Epidermal melanocyte (primary cell): ENCODE data around the gene SLC39A7.
A peak's percentile ranks its signal among the peaks of the same experiment; 100 is the strongest.

Source experiments
- DNase-seq: peaks from one replicate; pipeline ENCODE4 v3.0.0; 2011; ENCODE audit warnings: low spot score; ENCODE audit not compliant: insufficient read length

Gene SLC39A7

DNA sequence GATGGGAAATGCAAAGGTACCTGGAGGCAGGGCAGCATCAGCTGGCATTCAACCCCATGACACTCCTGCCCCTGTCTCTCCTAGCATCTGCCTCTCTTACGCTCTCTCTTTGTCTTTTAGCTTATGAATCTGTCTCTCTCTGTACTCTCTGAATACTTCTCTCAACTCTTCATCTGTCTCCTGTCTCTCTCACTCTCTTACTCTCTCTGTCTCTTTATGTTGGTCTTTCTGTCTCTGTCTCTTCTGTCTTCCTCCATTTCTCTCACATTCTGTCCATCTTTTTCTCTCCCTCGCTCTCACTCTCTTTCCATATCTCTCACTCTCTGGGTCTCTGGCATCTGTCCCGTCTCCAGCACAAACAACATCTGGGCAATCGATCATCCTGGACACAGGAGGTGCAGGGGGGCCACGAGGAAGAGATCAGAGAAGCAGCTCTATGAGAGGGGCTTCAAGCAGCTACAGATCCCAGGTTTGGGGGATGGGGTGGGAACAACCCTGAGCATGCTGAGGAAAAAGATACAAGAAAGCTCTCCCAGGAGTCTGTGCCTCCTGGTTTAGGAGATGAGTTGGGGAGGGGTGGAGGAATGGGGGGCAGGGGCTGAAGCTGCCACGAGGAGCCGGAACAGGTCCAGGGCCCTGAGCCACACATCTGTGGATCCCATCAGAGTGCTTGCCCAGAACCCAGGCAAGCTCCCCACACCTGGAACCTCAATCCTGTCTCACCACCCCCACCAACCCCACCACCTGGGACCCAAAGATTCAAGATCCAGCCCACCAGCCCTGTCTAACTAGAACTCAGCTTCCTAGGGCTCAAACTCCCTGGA is 10.8 kb upstream of the SLC39A7 start:
- no peak for DNase-seq

DNA sequence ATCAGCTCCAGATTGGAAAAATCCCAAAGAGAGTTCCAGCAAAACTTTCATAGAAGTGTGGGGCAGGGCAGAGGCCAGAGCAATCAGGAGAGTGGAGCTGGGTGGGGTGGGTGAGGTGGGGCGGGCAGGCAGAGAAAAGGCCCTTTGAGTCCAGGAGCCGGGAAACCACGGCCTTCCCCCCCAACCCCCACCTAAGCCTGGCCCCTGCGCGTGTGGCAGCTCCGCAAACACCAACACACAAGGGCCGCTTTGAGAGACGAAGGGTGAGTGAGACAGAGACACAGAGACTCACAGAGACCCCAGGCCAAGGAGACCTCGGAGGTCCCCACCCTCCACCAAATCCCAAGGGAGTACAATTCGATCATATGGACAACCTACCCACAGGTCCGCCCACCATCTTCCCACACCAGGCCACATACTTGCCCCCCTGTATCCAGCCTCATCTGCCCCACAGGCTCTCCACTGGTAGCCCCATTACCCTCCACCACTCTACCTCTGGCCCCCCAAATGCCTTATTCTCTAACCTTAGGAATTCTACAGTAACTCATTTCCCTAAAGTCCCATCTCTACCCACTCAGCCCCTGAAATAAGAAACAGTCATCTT is 10.1 kb upstream of the SLC39A7 start:
- no peak for DNase-seq

DNA sequence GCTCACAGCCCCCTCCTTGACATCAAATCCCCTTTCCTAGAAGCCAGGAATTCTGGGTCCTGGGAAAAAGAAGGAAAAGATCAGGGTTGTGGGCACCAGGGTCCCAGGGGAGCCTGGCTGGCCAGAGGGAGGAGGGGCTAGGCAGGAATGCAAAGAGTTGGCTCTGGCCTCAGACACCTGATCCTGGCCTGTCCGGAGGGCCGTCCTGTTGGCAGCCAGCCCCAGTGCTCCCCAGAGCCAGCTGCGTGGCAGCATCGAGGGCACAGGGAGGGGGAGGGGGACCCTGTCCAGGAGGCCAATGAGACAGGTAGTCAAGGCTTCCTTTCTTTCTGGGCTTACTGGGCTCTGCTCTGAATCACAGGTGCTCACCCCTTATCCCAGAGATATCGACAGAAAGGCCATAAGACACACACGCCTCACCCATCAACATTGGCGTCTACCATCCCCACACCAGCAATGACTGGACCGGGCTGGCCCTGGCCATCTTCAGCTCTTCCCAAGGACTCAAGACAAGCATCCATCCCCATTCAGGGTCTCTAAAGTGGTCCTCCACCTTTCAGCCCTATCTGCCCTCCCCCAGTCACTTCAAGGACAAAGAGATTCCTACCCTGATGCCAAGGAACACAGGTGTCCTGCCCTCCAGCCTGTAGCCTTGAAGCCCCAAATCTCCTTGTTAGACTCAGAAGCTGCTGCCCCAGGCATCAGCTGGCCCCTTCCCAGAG is 9.1 kb upstream of the SLC39A7 start:
- no peak for DNase-seq

DNA sequence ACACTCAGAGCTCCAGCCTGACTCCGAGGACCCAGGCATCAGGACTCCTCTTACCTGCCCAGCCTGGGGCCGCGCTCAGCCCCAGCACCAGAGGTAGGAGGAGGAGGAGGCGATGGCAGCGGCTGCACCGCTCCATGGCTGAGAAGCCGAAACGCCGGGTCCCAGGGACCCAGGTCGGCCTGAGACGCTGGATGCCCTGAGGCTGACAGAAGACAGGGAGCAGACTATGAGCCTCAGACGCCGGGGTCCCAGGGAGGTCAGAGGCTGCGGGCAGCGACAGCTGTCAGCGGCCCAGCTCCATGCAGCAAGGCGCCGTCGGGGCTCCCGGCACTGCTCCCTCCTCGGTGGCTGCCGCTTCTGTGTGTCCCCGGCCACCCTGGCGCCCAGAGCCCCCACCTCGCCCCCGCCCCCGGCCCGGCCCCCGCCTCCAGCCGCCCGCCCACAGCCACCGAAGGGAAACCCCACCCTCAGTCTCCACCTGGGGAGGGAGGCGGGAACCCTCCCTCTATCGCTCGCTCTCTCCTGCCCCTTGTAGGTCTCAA is 8.5 kb upstream of the SLC39A7 start, which contains the start of gene COL11A2:
Gene COL11A2 (minus strand): TSS at position 363 of the 542 bp plus-strand sequence. CDS start 227 bp downstream, at position 136.
- DNase-seq, result no peak

DNA sequence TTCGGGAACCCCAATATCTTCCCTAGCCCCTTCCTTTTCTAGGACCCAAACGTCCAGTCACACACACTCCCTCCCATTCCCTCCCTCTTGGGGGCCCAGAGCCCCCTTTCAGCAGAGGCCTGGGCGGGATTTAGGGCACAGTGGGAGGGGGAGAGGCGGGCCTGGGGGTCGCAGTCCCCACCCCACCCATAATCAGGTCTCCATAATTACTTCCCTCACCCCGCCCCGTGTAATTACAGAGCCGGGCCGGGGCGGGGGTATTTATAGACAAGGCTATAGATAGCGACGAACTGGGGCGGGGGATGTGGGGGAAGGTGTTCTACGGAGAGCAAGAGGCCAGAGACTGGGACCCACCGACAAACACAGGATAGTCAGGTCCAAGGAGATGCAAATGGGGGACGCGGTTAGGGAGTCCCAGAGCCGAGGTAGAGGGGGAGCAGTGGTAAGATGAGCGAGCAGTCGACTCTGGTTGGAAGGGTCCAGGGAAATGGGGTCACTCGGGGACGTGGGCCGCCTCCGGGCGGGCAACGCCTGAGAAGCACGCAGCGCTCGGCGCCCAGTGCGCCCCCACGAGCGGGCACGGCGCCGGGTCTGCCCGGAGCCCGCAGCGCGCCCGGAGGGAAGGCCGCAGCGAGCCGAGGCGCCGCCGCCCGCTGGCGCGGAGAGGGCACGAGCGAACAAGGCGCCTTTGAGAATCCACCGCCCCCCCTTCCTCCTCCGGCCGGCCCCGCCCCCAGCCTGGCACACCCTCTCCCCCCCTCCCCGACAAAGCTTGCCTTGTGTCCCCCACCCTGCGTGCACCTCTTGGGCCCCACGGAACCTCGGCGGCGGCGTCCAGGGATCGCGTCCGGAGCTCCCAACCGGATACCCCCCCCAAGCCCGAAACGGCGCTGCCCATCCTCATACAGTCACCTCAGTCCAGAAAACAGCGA is 7.7 kb upstream of the SLC39A7 start:
- DNase-seq, result peak; percentile 78

DNA sequence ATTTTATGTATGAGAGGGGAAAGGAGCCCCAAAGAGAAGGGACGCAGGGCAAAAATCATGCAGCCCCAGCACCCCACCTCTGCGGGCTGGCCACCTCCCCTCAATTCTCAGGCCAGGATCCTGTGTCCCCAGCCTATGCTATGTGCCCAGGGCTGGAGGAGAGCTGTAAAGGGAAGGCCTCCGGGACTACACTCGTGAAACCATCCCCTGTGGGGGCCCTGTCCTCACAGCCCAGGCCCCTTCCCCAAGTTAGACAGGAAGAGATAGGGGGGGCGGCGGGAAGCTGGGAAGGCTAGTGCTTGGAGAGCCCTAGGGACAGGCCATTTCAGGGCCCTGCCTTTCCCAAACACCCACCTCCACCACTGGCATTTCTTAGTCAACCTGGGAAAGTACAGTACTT is 7.0 kb upstream of the SLC39A7 start:
- DNase-seq, result no peak

DNA sequence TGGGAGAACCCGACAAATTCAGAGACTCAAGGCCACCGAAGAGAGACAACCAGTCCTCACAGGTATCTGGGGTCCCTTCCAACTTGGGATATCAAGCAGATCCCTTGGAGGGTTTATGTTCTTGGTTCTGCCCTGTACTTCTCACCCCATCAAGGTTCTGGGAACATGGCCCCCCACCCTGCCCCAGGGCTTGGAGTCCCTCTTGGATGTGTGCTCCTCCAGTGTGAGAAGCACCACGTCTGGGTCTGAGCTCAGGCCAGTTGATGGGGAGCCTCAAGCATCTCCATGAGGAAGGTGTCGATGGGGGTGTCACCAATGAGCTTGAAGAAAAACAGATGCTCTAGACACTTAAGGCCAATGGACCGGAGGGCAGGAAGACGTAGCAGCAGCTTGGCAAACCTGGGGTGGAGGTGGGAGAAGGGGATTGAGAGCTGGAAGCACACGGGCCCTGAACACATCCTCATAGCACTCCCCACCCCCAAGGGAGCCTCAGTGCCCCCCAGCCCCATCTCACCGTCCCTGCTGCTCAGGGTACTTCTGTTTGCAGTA is 6.2 kb upstream of the SLC39A7 start:
- no peak for DNase-seq

DNA sequence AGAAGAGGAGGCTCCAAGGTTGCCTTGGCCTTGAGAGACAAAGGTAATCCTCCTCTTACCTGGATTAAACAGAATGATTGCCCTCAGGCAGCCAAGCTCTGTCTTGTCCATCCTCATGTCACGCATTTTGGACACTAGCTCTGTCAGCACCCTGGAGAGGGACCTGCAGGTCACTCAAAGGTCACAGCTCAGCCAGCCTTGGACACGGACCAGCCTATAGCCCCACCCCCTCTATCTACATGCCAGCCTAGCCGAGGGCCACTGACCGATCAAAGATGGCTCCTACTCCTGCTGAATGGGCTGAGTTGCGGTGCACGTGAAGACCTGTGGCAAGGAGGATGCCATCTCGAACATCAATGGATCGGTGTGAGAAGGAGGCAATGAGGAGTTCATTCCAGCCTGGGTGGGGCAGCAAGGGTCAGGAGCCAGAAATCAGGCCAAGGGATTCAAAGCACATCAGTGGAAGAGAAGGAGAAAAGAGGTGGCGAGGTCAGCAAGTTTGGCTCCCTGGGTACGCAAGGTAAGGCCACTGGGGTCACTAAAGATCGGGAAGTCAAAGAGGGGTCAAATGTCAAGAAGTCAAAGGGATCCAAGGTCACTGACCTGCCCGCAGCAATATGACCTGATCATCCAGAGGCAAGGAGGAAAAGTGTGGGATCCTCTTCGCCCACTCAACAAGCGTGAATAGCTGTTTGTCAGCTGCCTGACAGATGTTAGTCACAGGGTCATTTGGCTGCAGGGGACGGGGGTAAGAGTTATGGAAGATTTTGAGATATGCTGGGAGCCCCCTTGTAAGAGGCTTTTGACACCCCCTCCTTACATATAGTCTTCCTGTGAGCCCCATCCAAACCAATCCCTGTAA is 5.1 kb upstream of the SLC39A7 start:
- DNase-seq, result no peak

DNA sequence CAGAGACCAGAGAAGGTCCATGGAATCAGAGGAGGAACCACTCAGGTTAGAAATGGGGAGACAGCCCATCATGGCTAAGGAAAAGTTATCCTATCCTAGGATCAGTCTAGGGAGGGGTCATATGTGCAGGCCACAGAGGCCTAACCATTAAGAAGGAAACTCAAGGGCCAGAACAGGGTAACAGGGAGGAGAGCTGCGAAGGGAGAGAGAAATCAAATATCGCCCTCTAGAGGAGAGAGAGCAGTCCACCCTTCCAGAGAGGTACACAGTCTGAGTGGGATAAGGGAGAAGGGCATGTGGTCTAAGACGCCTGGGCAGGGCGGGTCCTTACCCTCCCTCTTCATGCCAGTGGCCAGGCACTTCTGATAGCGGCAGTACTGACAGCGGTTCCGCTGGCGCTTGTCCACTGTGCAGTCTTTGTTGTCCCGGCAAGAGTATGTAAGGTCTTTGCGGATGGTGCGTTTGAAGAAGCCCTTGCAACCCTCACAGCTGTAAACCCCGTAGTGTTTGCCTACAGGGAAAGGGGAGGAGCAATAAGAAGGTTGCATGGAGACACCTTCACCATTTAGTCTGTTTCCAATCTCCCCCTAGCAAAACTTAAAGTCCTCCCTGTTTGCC is 3.1 kb upstream of the SLC39A7 start:
- DNase-seq, result peak; percentile 81

DNA sequence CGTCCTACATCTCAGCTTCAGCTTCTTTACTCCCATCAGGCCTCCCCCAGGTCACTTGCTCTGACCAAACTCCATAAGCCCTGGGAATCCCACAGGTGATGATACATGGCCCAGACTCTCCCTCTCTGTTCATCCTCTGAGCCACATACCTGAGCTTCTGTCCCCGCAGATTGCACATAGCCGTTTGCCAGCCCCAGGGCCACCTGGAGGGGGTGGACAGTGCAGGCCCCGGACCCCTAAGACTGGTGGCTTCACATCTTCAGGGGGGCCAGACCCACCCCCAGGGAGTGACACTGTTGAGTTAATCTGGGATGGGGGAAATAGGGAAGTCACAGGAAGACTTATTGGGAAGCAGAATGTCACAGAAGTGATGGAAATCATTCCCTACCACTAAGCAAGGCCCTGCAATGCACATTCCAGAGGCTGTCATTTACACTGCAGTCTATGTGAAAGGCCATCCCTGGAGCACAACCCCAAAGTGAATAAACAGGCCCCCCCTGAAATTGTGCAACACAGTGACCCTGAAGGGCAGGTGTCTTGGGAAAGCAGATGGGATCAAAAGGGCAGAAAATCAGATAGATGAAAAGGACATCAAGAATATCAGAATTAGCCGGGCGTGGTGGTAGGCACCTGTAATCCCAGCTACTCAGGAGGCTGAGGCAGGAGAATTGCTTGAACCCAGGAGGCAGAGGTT is 2.4 kb upstream of the SLC39A7 start:
- DNase-seq, result no peak

DNA sequence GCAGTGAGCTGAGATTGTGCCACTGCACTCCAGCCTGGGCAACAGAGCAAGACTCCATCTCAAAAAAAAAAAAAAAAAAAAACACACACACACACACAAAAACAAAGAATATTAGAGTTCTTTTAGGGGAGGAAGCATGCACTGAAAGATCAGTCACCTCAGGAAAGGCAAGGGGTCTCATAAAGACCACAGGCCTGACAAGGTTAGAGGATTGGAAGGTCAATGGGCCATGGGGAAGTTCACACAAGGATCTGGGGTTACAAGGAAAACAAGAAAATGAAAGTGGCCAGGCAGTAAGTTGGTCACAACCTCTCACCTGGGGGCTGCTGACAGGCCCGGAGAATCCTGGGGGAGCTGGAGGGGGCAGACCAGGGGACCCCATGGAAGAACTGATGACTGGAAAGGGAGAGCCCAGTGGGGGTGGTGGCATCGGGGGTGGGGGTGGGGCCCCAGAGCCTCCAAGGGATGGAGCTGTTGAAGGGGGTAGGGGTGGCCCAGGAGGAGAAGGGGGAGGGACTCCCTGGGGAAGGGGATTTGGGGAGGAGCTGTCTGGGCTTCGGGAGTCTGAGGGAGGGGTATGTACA is 1.7 kb upstream of the SLC39A7 start:
- DNase-seq, result no peak

DNA sequence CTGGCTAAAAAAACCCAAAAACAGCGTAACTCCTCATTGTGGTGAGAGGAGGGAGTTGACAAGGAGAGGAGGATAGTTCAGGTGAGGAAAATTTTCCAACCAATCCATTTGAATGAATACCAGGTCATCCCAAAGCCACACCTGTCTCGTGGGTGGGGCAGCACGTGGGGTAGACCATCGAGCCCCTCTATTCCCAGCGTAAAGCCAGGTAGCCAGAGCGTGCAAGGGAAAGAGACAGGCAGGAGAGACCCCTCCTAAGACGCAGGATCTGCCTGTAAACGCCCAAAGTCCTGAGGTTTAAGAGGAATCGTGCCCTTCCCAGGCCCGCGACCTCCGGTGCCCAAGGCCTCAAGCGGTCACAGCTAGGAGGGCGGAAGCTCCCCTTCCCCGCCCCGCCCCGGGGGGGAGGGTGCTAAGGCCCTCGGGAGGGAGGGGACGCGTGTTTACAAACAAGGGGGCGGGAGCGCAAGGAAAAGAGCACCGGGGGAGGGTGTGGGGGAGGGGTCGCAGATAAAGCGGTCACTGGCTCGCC is 914 bp upstream of the SLC39A7 start:
- peak; percentile 55 for DNase-seq

DNA sequence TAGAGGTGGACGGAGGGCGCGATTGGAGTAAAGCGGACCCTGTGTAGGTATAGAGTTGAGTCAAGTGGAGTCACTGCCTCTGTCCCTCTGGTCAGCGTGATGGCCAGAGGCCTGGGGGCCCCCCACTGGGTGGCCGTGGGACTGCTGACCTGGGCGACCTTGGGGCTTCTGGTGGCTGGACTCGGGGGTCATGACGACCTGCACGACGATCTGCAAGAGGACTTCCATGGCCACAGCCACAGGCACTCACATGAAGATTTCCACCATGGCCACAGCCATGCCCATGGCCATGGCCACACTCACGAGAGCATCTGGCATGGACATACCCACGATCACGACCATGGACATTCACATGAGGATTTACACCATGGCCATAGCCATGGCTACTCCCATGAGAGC is 479 bp downstream of the SLC39A7 start:
- no peak for DNase-seq

DNA sequence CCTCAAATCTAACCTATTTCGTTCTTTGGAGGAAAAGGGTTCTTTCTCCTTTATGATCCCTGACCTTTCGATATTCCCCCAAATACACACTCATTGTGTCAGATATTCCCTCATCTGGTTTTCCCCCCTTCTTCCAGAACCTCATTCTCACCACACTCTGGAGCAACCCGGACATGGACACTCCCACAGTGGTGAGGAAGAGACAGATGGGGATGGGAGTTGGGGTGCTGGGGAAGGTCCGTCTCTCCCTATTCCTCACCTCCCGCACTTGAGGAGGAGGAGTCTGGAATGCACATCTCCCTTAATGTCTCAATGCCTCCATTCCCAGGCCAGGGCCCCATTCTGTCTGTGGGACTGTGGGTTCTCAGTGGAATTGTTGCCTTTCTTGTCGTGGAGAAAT is 1.3 kb downstream of the SLC39A7 start:
- DNase-seq, result no peak

DNA sequence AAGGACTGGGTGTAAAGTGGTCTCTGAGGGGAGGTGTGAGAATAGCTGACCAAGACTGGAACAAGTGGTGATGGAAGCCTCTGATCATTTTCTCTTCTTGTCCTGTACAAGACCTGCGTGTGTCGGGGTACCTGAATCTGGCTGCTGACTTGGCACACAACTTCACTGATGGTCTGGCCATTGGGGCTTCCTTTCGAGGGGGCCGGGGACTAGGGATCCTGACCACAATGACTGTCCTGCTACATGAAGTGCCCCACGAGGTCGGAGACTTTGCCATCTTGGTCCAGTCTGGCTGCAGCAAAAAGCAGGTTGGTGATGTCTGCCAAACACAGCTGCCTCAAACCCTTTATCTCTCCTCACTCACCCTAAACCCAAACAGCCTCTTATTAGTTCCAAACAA is 2.1 kb downstream of the SLC39A7 start:
- no peak for DNase-seq

DNA sequence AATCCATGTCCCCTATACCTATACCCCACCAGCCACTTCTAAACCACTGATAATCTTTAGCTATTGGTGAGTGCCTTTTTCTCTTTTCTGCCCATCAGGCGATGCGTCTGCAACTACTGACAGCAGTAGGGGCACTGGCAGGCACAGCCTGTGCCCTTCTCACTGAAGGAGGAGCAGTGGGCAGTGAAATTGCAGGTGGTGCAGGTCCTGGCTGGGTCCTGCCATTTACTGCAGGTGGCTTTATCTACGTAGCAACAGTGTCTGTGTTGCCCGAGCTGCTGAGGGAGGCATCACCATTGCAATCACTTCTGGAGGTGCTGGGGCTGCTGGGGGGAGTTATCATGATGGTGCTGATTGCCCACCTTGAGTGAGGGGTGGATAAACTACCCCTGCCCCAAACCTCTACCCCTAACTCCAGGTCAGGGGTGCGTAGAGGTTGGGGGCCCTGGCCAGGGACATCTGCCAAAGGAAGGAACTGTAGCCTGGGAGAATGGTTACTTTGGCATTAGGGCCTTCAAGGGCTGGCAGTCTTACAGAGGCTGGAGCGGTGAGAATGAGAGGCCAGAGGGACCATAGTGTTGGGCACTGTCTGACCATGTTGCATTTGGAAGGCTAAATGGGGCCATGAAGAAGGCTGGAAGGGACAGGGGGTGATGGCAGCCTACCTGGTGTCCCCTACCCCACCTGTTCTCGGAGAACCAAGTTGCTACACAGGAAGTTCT is 2.9 kb downstream of the SLC39A7 start:
- no peak for DNase-seq

DNA sequence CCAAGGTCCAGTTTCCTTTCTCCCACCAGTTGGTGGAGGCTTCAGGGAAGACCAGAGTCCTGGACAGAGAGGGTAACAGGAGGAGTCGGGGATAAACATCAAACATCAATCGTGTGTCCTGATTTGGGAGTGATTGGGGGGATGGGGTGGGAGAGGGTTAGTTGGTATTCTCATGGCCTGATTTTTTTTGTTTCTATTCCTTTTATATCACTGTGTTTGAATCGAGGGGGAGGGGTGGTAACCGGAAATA is 3.4 kb downstream of the SLC39A7 start:
- DNase-seq, result no peak
